Putamen (tissue), 1 donor: ENCODE measurements around the gene SLC4A2.

ENCODE experiments used
- DNase-seq: peaks from one replicate; pipeline ENCODE4 v3.0.0-alpha.2; 2016; ENCODE audit warnings: low spot score

SLC4A2 gene

GRCh38 chr7:151062399-151063211, 3.2 kb downstream of the SLC4A2 start:
- no peak for DNase-seq

GRCh38 chr7:151063212-151063561, 3.8 kb downstream of the SLC4A2 start:
- DNase-seq: no peak

GRCh38 chr7:151064454-151064853, 5.1 kb downstream of the SLC4A2 start:
- DNase-seq: no peak

- DNase-seq: no peak
Measured at GRCh38 chr7:151064993-151065392, 5.6 kb downstream of the SLC4A2 start.

GRCh38 chr7:151065516-151065915, 6.1 kb downstream of the SLC4A2 start:
- no peak for DNase-seq

GRCh38 chr7:151066273-151066974, 7.0 kb downstream of the SLC4A2 start:
- no peak for DNase-seq

GRCh38 chr7:151068069-151068773, 8.8 kb downstream of the SLC4A2 start:
- DNase-seq: no peak

GRCh38 chr7:151069841-151070573, 10.6 kb downstream of the SLC4A2 start:
- DNase-seq: no peak

- DNase-seq: no peak
Measured at GRCh38 chr7:151070574-151070960, 11.2 kb downstream of the SLC4A2 start.

- no peak for DNase-seq
Measured at GRCh38 chr7:151071032-151071866, 11.9 kb downstream of the SLC4A2 start.

GRCh38 chr7:151073990-151074389, 14.6 kb downstream of the SLC4A2 start:
- no peak for DNase-seq

- no peak for DNase-seq
Measured at GRCh38 chr7:151074817-151075661, 15.7 kb downstream of the SLC4A2 start.

- no peak for DNase-seq
Measured at GRCh38 chr7:151075662-151075971, 16.2 kb downstream of the SLC4A2 start.

GRCh38 chr7:151075978-151076426, 16.6 kb downstream of the SLC4A2 start:
- no peak for DNase-seq

- DNase-seq: no peak
Measured at GRCh38 chr7:151076863-151077704, 17.7 kb downstream of the SLC4A2 start.

GRCh38 chr7:151077705-151078232, 18.4 kb downstream of the SLC4A2 start:
- no peak for DNase-seq

- DNase-seq: no peak
Measured at GRCh38 chr7:151078233-151079040, 19.0 kb downstream of the SLC4A2 start.

GRCh38 chr7:151079199-151079910, 20.0 kb downstream of the SLC4A2 start:
- DNase-seq: no peak
